GM10248 (cell line): Measurements from ENCODE around the gene BMPR1B.
"Not testable (repeated sequence)": the region's sequence is repeated elsewhere in the genome, so short reads cannot be mapped to it uniquely, and the experiment has no call there.

ENCODE experiments used
- CTCF ChIA-PET: fragments of 300-600 bp; sonication (Branson Sonifier 250); formaldehyde crosslinking; extraction: SDS; loops from one replicate; lab custom pipeline; 2021; ENCODE audit warnings: antibody characterized with exemption; lab: Yijun Ruan, JAX
- POLR2A ChIA-PET: fragments of 350-650 bp; sonication (Branson Sonifier 250); formaldehyde crosslinking; extraction: SDS; loops from one replicate; lab custom pipeline; 2020; ENCODE audit warnings: antibody characterized with exemption; lab: Yijun Ruan, JAX
- DNase-seq: peaks from one replicate; pipeline ENCODE4 v3.0.0; 2012; ENCODE audit errors: extremely low spot score
- CTCF ChIP-seq: IDR thresholded peaks from 2 replicates; pipeline ENCODE4 v1.5.1; 2012; ENCODE audit warnings: mild to moderate bottlenecking, low read depth; ENCODE audit errors: extremely low read depth, missing control alignments, control extremely low read depth

The BMPR1B gene

GRCh38 chr4:95167805-95168204 is 410.1 kb downstream of the BMPR1B start:
- ChIA-PET POLR2A (no interaction called here), CTCF (interaction anchor here (0.7 to 2.3 kb wide), 4 partner anchors 13 to 37 kb away, joined by 3 to 5 read pairs (median 3); no protein-coding TSS in a partner anchor)
- no peak for TF ChIP-seq CTCF
- no peak for DNase-seq

- no peak for DNase-seq
- CTCF ChIA-PET: interaction anchor here (1.8 kb wide), 1 partner anchor 10 kb away, joined by 6 read pairs; no protein-coding TSS in a partner anchor
- POLR2A ChIA-PET: no interaction called here
- no peak for TF ChIP-seq CTCF
Observed at GRCh38 chr4:95170176-95170575, 412.4 kb downstream of the BMPR1B start.

- POLR2A ChIA-PET, DNase-seq, CTCF ChIA-PET: not testable (repeated sequence)
Observed at GRCh38 chr4:95171377-95171776, 413.6 kb downstream of the BMPR1B start.

GRCh38 chr4:95178938-95179337 is 421.2 kb downstream of the BMPR1B start:
- TF ChIP-seq CTCF: no peak
- POLR2A ChIA-PET: no interaction called here
- CTCF ChIA-PET: interaction anchor here (1.5 to 2.8 kb wide), 2 partner anchors 9 to 12 kb away, joined by 6 to 12 read pairs; no protein-coding TSS in a partner anchor
- no peak for DNase-seq

GRCh38 chr4:95180531-95181242 is 422.9 kb downstream of the BMPR1B start:
- POLR2A ChIA-PET: no interaction called here
- TF ChIP-seq CTCF: no peak
- CTCF ChIA-PET: interaction anchor here (1.5 to 2.8 kb wide), 2 partner anchors 11 to 14 kb away, joined by 6 to 12 read pairs; no protein-coding TSS in a partner anchor
- no peak for DNase-seq

GRCh38 chr4:95181243-95181995 is 423.7 kb downstream of the BMPR1B start:
- DNase-seq: no peak
- POLR2A ChIA-PET: no interaction called here
- CTCF ChIA-PET: no interaction called here
- no peak for TF ChIP-seq CTCF

- no peak for TF ChIP-seq CTCF
- ChIA-PET POLR2A (no interaction called here), CTCF (no interaction called here)
- no peak for DNase-seq
Observed at GRCh38 chr4:95181996-95182306, 424.2 kb downstream of the BMPR1B start.
